MM.1S (cell line): ENCODE data around the gene ZNF335.

Source experiments
- CTCF ChIP-seq: fragments of 300-600 bp; sonication (generic); IDR thresholded peaks from 2 replicates; pipeline ENCODE4 v1.5.1; 2016; ENCODE audit warnings: antibody characterized with exemption, low read length, mixed read lengths
- EZH2phosphoT487 ChIP-seq: fragments of 300-600 bp; sonication (generic); IDR thresholded peaks from 2 replicates; pipeline ENCODE4 v1.6.1; 2018; ENCODE audit warnings: antibody characterized with exemption, low read length

- TF ChIP-seq CTCF (no peak), EZH2phosphoT487 (no peak)
Measured at GRCh38 chr20:45958593-45958992, 13.4 kb downstream of the ZNF335 start.
